GM18517 (cell line): Measurements from ENCODE around the gene ATP1A3.
"Not testable (repeated sequence)": the region's sequence is repeated elsewhere in the genome, so short reads cannot be mapped to it uniquely, and the experiment has no call there.

Experiments
- ATAC-seq: cut with Tn5 transposase; IDR thresholded peaks from one replicate; pipeline ENCODE4 v1.9.1; 2021; ENCODE audit warnings: mild to moderate bottlenecking, moderate library complexity; ENCODE audit not compliant: unreplicated experiment

Gene ATP1A3

DNA sequence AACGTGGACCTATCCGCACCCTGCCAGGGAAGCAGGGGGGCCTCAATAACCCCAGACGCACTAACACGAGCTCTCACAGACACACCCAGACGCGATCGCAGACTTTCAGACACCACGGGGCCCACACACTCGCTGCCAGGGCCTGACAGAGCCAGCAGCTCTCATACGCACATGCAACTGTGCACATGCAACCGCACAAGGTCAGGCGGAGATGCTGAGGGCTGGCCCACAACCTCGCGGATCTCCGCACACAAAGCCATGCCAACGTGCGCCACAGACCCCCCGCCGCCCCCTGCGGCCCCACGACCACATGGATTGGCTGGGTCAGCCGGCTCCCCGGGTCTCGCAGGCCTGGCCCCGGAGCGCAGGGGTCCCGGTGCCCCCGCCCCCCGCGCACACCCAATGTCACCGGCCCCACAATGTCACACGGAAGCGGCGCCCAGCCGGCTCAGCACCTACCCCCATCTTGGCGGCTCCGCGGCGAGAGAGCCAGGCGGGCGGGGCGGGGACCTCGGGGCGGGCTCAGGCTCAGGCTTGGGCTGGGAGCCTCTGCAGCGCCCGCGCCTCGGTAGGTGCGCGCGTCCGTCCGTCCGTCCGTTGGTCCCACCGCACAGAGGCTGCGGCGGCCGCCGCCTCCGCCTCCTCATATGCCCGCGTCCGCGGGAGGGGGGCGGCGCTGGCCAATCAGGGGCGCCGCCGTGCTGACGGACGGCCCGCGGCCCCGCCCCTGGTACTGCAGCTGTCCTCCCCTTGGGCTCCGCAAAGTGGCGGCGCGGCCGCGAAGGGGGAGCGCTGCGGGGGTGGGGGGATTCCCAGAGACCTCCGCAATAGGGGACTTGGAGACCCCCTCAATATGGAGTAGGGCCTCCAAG is at the start of gene ATP1A3:
TSS of gene ATP1A3 (minus strand) at position 619 of the 872 bp plus-strand sequence. CDS start at position 465, 154 bp downstream.
- no peak for ATAC-seq

- no peak for ATAC-seq
These were observed 48.6 kb upstream of the ATP1A3 start for GRCh38 chr19:42042455-42043170.

DNA sequence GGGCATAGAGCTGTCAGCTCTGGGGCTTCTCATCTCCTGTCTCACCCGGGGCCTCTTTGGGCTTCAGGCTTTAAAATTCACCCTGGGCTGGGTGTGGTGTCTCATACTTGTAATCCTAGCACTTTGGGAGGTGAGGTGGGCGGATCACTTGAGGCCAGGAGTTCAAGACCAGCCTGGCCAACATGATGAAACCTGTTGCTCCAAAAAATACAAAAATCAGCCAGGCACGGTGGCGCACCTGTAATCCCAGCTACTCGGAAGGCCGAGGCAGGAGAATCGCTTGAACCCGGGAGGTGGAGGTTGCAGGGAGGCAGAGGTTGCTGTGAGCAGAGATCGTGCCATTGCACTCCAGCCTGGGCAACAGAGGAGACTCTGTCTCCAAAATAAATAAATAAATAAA is 46.5 kb upstream of the ATP1A3 start:
- not testable (repeated sequence) for ATAC-seq

- ATAC-seq, result no peak
These were observed 46.0 kb upstream of the ATP1A3 start for GRCh38 chr19:42040031-42040430.

- ATAC-seq, result no peak
These were observed 44.6 kb upstream of the ATP1A3 start for GRCh38 chr19:42038666-42039065.

GRCh38 chr19:42037649-42038048 is 43.6 kb upstream of the ATP1A3 start:
- no peak for ATAC-seq

- peak; percentile 57 for ATAC-seq
These were observed 40.8 kb upstream of the ATP1A3 start for GRCh38 chr19:42034640-42035391.

DNA sequence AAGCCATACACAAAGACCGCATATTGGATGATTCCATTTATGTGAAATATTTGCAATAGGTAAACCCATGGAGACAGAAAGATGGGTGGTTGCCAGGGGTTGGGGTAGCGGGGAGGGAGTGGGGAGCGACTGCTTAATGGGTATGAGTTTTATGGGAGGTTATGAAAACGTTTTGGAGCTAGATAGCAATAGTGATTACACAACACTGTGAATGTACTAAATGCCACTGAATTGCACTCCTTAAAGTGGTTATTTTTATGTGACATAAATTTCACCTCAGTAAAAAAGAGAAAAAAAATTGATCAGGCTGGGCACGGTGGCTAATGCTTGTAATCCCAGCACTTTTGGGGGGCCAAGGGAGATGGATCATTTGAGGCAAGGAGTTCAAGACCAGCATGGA is 39.4 kb upstream of the ATP1A3 start:
- ATAC-seq, result no peak

- no peak for ATAC-seq
These were observed 38.4 kb upstream of the ATP1A3 start for GRCh38 chr19:42032431-42032830.

GRCh38 chr19:42030645-42031440 is 36.8 kb upstream of the ATP1A3 start:
- no peak for ATAC-seq

DNA sequence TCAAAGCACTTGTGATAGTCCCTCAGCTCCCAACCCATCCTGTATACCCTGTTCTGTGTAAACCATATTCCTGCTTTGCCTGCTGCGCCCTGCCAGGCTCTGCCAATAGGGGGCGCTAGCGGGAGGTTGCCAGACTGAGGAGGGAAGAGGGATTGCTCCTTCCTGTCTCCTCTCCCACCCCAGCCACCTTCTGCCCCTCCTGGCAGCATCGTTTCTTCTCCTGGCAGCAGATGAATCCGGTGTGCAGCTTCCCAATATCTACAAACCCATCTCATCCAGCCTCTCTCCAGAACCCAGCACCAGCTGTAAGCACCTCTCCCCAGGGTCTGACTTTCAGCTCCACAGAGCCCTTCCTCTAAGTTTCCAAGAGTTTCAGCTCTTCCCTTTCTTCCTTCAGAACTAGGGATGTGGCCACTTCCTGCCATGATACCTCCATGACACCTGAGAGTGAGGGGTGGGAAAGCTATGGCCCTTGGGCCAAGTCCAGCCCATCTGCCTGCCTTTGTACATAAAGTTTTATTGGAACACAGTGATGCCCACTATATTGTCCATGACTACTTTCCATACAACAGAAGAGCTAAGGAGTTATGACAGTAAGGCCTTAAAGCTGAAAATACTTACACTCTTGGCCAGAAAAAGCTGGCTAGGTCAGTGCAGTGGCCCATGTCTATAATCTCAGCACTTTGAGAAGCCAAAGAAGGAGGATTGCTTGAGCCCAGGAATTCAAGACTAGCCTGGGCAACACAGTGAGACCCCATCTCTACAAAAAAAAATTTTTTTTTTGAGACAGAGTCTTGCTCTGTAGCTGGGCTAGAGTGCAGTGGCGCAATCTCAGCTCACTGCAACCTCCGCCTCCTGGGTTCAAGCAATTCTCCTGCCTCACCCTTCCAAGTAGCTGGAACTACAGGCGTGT is 34.5 kb upstream of the ATP1A3 start:
- ATAC-seq, result no peak

DNA sequence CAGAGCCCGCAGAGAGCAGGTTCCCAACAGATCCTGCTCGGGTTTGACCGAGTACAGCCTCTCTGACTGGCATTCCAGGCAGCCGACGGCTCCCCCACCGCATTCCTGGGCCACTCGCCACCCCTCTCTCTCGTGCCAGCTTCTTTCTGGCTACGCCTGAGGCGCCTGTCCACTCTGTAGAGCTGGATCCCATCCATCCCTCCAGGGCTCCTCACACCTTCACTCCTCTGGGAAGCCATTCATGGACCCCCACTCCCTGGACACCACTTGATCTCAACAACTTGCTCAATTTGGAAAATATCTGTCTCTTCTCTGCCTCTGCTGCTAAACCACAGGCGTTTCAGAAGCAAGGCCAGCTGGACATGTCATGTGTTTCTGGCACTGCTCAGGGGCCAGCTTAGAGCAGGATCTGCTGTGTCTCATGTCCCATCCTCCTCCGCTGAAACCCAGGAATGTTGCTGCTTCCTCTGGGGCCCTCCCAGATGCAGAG is 30.6 kb upstream of the ATP1A3 start:
- no peak for ATAC-seq

DNA sequence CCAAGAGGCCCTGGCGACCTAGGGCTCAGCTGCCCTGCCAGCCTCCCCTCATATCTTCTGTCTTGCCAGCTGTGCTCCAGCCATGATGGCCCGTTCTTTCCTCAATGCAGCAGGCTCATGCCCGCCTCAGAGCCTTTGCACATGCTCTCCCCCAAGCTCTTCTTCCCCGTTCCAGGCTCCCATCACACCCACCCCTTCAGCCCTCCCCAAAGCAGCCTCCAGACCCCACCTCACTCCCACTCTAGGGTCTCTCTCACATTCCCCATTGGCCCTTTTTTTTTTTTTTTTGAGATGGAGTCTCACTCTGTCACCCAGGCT is 29.9 kb upstream of the ATP1A3 start:
- ATAC-seq, result no peak

- ATAC-seq, result no peak
These were observed 29.3 kb upstream of the ATP1A3 start for GRCh38 chr19:42023121-42023942.

DNA sequence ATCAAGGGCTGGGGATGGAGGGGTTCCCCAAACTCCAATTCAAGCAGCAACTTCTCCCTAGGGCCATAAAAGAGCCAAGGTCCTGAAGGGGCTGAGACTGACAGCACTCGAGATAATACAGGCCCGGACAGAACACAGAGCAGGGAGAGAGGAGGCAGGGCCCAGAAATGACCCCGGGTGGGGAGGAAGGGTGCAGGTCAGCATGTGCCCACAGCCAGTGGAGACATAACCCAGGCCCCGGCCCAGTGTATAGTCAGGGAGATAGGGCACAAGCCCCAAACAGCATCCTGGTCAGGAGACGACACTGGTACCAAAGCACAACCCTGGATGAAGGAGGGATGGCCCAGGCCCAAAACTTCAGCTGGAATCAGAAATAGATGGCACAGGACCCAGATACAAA is 28.6 kb upstream of the ATP1A3 start:
- no peak for ATAC-seq

DNA sequence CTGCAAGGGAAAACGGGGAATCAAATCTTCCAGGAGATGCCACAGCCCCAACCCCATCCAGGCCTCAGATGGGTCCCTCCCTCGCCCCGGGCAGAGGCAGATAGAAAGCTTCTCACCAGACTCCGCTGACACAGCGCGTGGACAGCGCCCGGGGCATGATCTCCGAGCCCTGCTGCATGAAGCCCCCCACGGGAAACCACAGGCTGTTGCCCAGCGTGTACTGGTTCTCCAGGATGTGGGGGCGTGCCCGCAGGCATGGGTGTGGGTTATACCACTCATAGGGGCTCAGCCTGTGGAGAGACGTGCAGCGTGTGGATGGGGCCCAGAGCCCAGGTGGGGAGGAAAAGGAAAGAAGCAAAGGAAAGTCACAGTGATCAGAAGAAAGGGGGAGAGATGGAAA is 27.2 kb upstream of the ATP1A3 start:
- no peak for ATAC-seq

DNA sequence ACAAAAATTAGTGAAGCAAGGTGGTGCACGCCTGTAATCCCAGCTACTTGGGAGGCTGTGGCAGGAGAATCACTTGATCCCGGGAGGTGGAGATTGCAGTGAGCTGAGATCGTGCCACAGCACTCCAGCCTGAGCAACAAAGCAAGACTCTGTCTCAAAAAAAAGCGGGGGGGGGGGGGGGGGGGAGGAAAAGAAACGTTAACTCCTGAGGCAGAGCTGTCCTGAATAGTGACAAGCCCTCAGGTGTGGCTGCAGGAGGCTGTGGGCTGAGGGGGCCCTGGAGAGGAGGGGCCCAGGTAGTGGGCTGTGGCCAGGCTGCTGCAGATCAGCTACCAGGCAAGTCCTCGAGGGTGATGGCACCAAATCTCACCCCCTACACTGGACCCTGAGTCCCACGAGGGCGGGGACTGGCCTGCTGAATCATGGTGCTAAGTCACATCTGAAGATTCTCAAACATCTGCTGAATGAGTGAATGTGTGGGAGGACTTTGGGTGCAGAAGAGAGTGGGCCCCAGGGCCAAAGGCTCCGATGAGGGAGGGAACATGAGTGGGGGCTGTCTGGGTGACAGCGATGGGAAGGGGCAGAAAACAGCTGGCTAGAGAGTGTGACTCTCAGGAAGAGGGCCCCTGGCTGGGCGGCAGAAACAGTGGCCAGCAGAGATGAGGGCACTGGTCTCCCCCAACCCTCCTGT is 24.6 kb upstream of the ATP1A3 start:
- no peak for ATAC-seq

- no peak for ATAC-seq
These were observed 23.0 kb upstream of the ATP1A3 start for GRCh38 chr19:42017040-42017439.
